Liver (tissue), 2 donors: ENCODE measurements around the gene LXN.

ENCODE experiments used
- RAD21 ChIP-seq, 2 donors: IDR thresholded peaks; 2 replicates each; pipeline ENCODE4 v1.6.1; 2016; ENCODE audit warnings: antibody characterized with exemption in 2 of 2, mild to moderate bottlenecking in 2 of 2
- TF ChIP-seq, protein P1 (sequence below): IDR thresholded peaks from 2 replicates; pipeline ENCODE4 v1.6.1; 2016; ENCODE audit warnings: antibody characterized with exemption, mild to moderate bottlenecking
- donor health status: healthy.

GRCh38 chr3:158701420-158702065 lies 29.1 kb upstream of the LXN start:
- no peak for TF ChIP-seq RAD21 (IDR thresholded peaks at IDR 0.05)
- TF ChIP-seq, protein P1, sequence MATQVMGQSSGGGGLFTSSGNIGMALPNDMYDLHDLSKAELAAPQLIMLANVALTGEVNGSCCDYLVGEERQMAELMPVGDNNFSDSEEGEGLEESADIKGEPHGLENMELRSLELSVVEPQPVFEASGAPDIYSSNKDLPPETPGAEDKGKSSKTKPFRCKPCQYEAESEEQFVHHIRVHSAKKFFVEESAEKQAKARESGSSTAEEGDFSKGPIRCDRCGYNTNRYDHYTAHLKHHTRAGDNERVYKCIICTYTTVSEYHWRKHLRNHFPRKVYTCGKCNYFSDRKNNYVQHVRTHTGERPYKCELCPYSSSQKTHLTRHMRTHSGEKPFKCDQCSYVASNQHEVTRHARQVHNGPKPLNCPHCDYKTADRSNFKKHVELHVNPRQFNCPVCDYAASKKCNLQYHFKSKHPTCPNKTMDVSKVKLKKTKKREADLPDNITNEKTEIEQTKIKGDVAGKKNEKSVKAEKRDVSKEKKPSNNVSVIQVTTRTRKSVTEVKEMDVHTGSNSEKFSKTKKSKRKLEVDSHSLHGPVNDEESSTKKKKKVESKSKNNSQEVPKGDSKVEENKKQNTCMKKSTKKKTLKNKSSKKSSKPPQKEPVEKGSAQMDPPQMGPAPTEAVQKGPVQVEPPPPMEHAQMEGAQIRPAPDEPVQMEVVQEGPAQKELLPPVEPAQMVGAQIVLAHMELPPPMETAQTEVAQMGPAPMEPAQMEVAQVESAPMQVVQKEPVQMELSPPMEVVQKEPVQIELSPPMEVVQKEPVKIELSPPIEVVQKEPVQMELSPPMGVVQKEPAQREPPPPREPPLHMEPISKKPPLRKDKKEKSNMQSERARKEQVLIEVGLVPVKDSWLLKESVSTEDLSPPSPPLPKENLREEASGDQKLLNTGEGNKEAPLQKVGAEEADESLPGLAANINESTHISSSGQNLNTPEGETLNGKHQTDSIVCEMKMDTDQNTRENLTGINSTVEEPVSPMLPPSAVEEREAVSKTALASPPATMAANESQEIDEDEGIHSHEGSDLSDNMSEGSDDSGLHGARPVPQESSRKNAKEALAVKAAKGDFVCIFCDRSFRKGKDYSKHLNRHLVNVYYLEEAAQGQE, result no peak
